Measurements from ENCODE around the gene NTM.

- TF ChIP-seq POLR2A (IDR thresholded peaks at IDR 0.05), result no peak
- TF ChIP-seq CTCF (IDR thresholded peaks at IDR 0.05), result no peak
Measured at GRCh38 chr11:132116516-132116915, 746.1 kb downstream of the NTM start.
